EL (cell line): ENCODE results near the gene SMIM15.
"Not testable (repeated sequence)": the region's sequence is repeated elsewhere in the genome, so short reads cannot be mapped to it uniquely, and the experiment has no call there.

Source experiments
- DNase-seq: peaks from one replicate; pipeline ENCODE4 v3.0.0-alpha.2; 2016

Gene SMIM15

DNA sequence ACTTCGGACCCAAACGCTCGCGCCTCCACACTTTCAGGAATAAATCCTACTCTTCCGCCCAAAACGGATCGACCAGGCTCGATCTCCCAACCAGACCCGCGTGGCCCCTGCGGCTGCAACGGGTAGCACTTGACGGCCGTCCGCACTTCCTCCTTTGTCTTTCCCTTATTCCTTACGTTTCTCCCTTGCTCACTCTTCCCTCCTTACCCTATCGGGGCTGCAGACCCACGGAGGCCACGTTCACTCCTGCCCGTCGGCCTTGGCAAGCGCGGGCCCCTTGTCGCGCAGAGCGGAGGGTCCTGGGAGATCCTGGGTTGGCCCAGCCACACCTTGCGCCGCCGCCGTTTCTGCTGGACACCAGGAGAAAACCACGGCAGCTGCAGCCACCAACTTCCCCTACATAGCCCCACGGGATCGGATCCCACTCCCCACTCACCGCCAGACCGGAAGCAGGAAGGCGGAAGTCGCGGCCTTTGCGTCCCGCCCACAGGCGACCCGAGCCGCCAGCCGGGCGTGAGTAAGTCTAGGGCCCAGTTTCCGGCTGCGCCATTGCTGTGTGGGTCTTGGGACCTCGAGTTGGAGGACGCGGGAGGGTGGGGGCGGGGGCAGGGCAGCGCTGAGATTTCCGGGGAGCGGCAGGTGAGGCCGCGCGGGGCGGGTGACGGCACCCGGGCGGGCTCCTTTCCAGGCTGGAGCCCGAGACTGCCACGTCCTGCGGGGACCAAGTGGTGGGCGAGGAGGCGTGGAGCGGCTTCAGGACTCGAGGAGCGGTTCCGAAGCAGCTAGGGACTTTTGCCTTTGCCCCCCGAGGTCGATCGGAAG is at the start of gene SMIM15:
SMIM15 (minus strand) TSS at position 459 of the 822 bp plus-strand sequence. CDS start 2,297 bp downstream, outside the sequence.
- peak; percentile 92 for DNase-seq

- no peak for DNase-seq
These were observed 45.6 kb upstream of the SMIM15 start for GRCh38 chr5:61207884-61208283.

DNA sequence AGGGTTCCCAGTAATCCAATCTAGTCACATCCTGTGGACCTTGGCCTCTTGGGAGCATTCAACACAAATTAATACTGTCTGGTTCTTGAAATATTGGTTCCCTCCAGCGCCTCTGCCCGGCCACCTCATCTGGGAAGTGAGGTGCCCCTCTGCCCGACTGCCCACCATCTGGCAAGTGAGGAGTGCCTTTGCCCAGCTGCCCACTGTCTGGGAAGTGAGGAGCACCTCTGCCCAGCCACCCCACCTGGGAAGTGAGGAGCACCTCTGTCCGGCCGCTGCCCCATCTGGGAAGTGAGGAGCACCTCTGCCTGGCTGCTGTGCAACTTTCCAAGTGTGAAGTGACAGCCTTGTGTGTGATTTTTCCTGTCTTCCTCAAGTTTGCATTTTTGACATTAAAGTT is 42.7 kb upstream of the SMIM15 start:
- DNase-seq, result no peak

GRCh38 chr5:61202213-61202612 is 39.9 kb upstream of the SMIM15 start:
- peak; percentile 46 for DNase-seq

DNA sequence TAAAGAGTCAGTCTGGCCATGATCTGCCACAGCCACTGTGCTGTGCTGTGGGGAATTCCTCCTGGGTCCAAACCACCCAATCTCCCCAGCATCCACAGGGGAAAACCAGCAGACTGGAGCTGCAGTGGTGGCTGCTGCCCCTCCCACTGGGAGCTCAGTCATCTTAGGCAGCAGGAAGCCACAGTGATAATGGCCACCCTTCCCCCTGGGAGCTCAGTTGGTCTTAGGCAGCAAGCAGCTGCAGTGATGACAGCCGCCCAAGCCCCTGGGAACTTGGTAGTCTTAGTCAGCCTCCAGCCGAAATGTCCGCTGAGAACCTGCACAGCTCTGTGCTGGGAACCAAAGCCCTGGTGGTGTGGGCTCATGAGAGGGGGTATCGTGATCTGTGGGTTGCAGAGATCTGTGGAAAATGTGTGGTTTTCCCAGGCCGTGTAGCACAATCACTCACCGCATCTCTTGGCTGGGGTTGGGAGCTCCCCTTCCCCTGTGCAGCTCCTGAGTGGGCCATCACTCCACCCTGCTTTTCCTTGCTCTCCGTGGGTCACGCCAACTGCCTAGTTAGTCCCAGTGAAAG is 38.4 kb upstream of the SMIM15 start:
- no peak for DNase-seq

GRCh38 chr5:61198606-61199005 is 36.3 kb upstream of the SMIM15 start:
- DNase-seq, result no peak

DNA sequence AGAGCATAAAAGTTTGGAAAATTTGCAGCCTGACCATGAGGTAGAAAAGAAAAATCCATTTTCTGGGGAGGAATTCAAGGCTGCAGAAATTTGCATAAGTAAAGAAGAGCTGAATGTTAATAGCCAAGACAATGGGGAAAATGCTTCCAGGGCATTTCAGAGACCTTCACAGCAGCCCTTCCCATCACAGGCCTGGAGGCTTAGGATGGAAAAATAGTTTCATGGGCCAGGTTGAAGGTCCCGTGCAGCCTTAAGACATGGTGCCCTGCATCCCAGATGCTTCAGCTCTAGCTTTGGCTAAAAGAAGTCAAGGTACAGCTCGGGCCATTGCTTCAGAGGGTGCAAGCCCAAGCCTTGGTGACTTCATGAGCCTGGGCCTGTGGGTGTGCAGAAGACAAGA is 25.6 kb upstream of the SMIM15 start:
- not testable (repeated sequence) for DNase-seq

DNA sequence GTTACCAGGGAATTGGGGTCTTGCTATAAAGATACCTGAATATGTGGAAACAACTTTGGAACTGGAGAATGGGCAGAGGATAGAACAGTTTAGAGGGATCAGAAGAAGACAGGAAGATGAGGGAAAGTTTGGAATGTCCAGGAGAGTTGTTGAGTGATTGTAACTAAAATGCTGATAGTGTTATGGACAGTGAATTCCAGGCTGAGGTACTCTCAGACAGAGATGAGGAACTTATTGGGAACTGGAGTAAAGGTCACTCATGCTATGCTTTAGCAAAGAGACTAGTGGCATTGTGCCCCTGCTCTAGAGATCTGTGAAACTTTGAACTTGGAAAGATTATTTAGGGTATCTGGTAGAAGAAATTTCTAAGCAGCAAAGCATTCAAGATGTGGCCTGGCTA is 25.1 kb upstream of the SMIM15 start:
- DNase-seq, result not testable (repeated sequence)

- DNase-seq, result no peak
These were observed 24.4 kb upstream of the SMIM15 start for GRCh38 chr5:61186634-61187033.

- peak; percentile 22 for DNase-seq
These were observed 22.4 kb upstream of the SMIM15 start for GRCh38 chr5:61184708-61185107.

- DNase-seq, result no peak
These were observed 21.3 kb upstream of the SMIM15 start for GRCh38 chr5:61183538-61183937.

- DNase-seq, result no peak
These were observed 20.2 kb upstream of the SMIM15 start for GRCh38 chr5:61182449-61182848.

GRCh38 chr5:61180886-61181285 is 18.6 kb upstream of the SMIM15 start:
- no peak for DNase-seq

DNA sequence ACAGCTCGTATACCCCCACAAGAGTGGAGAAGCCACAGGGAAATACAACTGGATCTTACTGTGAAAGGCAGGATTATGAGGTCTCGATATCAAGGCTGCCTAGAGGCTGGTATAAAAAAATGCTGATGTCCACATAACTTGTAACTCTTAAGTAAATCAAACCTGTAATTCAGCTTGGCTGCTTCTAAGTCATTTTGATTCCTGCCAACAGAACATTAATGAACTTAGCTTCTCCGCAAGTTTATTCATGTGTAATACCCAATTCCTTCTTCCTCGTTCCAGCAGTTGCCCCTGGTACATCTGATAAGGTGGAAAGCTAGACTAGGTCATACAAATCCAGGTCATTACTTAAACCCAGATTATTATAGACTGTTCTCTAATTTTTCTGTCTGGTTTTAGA is 16.4 kb upstream of the SMIM15 start:
- DNase-seq, result no peak

DNA sequence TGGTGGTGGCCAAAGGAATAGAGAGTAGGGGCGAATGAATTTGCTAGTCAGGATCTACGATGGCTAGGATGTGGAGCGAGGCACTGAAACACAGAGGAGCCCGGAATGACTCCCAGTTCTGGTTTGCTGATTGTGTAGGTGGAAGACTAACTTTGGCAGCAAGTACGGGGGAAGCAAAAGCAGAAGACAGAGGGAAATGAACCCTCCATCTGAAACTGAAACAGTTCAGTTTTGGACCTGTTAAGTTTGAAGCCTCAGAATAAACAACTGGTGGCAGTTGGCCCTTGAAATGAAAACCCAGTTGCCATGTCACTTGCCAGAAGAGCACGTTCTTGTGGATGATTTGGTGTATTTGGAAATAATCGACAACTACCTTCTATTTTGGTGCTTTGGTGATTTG is 15.4 kb upstream of the SMIM15 start:
- no peak for DNase-seq

DNA sequence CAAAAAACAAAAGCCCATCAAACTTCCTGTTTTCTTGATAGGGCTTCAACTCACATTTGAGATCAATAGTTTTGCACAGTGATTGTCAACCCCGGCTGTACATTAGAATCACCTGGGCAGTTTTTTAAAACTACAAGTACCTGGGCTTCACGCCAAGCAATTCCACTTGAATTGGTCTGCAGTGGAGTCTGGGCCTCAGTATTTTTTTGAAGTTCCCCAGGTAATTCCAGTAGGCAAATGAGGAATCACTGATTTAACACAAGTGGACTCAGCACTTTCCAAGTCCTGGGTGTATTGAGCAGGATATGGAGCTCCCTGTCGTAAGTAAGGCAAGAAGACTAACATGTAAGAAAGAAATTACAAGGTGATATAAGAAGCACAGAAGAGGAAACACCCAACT is 14.8 kb upstream of the SMIM15 start:
- no peak for DNase-seq

DNA sequence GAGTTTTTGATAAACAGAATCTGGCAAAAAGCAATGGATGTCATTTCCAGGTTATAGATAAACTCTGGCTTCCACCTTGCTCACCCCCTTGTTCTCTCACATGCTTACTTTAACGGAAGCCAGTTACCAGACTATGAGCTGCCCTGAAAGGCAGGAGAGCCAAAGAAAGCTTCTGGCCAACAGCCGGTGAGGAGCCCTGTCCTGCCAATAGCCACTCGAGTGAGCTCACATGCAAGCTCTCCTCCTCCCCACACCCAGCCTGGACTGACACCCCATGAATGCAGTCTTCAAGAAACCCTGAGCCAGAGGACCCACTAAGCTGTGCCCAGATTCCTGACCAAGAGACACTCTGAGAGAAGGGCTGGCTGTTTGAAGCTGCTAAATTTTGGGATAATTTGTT is 14.4 kb upstream of the SMIM15 start:
- DNase-seq, result no peak

GRCh38 chr5:61171479-61171878 is 9.2 kb upstream of the SMIM15 start:
- no peak for DNase-seq

- DNase-seq, result no peak
These were observed 6.7 kb upstream of the SMIM15 start for GRCh38 chr5:61168951-61169350.

- DNase-seq, result peak; percentile 41
These were observed 5.1 kb upstream of the SMIM15 start for GRCh38 chr5:61167382-61167781.

DNA sequence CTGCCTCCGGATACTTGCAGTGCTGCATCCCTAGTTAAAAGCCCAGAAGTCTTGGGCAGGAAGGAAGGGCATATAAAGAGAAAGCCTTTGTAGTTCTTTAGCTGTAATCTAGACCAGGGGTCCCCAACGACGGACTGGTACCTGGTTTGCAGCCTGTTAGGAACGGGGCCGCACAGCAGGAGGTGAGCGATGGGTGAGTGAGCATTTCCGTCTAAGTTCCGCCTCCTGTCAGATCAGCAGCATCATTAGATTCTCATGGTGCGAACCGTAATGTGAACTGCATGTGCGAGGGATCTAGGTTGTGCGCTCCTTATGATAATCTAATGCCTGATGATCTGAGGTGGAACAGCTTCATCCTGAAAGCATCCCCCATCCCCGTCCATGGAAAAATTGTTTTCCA is 1.6 kb upstream of the SMIM15 start:
- DNase-seq, result no peak

- DNase-seq, result peak; percentile 52
These were observed 732 bp upstream of the SMIM15 start for GRCh38 chr5:61162832-61163567.

DNA sequence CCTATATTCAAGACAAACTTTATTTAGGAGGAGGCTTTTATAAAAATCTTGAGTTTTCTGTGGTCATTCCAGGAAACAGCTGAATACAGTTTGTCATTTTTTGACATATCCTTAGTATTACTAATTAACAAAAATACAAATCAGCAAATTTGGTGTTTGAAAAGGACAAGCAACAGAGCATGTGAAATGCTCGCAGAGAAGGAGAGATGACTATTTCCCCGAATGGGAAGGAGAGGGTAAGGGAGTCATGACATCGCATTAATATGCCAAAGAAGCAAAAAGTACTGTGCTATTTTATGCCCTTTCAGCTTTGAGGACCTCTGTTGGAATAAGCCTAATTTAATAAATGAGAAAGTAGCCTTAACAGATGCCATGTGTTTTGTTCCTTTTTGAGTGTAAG is 1.8 kb downstream of the SMIM15 start:
- no peak for DNase-seq

GRCh38 chr5:61159836-61160235 is 2.4 kb downstream of the SMIM15 start:
- no peak for DNase-seq
